ENCODE data around the gene FGF7.
"Not testable (repeated sequence)": the region's sequence is repeated elsewhere in the genome, so short reads cannot be mapped to it uniquely, and the experiment has no call there.

Gene FGF7

GRCh38 chr15:49423021-49423420, at the start of gene FGF7:
Gene FGF7, plus strand, starts transcription at chr15:49423242. Its CDS starts 1,056 bp downstream, at chr15:49424298.
- no peak for DNase-seq (ENCODE audit: low read depth)

- DNase-seq (ENCODE audit: low read depth) = no peak
These were observed 43.0 kb upstream of the FGF7 start for GRCh38 chr15:49379996-49380395.

DNA sequence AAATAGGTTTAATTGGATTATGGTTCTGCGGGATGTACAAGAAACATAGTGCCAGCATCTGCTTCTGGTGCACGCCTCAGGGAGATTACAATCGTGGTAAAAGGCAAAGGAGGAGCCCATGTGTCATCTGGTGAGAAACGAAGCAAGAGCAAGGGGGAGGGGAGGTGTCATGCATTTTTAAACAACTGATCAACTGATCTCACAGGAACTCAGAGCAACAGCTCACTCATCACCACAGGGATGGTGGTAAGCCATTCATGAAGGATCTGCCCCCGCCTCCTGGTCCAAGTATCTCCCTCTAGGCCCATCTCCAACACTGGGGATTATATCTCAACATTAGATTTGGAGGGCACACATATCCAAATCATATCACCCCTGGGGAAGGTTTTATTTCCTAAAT, 42.1 kb upstream of the FGF7 start:
- no peak for DNase-seq (ENCODE audit: low read depth)

- no peak for DNase-seq (ENCODE audit: low read depth)
These were observed 40.6 kb upstream of the FGF7 start for GRCh38 chr15:49382394-49382793.

GRCh38 chr15:49383266-49383665, 39.8 kb upstream of the FGF7 start:
- peak; percentile 16 for DNase-seq (ENCODE audit: low read depth)

DNA sequence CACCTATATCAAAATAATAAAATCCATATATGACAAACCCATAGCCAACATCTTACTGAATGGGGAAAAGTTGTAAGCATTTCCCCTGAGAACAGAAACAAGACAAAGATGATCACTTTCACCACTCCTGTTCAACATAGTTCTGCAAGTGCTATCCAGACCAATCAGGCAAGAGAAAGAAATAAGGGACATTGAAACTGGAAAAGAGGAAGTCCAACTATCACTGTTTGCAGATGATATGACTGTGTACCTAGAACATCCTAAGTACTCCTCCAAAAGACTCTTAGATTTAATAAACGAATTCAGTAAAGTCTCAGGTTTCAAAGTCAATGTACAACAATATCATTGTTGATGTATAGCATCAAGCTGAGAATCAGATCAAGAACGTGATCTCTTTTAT, 35.6 kb upstream of the FGF7 start:
- no peak for DNase-seq (ENCODE audit: low read depth)

GRCh38 chr15:49402515-49403296, 20.3 kb upstream of the FGF7 start:
- DNase-seq (ENCODE audit: low read depth) = not testable (repeated sequence)

GRCh38 chr15:49406352-49407118, 16.5 kb upstream of the FGF7 start:
- no peak for DNase-seq (ENCODE audit: low read depth)

DNA sequence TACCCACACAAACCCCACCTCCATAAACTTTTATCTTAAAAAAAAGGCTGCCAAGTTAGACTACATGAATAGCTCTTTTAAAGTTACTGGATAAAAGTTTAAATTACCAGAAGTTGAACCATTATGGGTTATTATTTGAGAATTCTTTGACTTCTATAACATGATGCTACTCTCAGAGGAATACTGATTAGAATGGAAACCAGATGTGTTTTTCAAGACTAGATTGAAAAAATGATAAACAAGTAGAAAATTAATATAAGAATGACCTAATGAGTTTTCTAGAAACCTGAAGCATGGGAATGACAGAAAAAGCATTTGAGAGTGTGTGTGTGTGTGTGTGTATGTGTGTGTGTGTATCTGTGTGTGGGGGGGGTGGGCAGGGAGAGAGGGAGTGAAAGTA, 12.4 kb upstream of the FGF7 start:
- DNase-seq (ENCODE audit: low read depth) = no peak

GRCh38 chr15:49412797-49413196, 10.2 kb upstream of the FGF7 start:
- no peak for DNase-seq (ENCODE audit: low read depth)

DNA sequence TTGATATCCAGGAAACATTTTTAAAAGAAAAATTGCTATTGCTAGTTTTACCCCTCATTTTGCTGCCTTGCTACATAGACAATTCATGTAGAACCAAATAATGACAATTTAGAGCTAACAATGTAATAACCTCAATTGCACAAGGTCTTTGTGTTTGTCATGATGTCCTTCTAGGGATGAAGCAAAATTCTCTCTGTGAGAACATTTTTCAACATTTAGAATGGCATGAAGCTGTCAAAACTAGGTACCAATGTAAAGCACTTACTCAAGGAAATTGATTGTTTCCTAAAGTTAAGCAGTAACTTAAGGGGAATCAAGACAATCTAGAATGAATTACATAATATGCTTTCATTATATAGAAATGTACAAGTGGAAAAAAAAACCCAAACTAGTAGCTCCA, 7.9 kb upstream of the FGF7 start:
- no peak for DNase-seq (ENCODE audit: low read depth)

GRCh38 chr15:49415638-49416037, 7.4 kb upstream of the FGF7 start:
- DNase-seq (ENCODE audit: low read depth) = peak; percentile 76

DNA sequence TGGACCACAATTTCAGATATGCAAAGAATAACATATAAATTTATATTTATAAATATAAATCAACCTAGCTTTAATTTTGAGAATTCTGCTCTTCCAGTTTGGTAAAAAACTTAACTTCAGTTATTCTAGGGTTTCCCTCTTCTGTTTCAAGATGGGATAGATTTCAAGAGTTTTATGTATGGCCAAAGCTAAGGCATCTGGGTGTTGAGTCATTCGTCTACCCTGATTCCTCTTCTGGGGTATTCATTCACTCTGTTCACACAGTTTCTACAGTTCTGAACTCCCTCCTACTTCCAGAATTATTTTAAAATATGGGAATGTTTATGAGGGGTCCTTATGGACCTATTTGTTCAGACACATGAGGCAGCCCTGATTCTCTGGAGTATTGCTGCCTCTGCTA, 4.2 kb upstream of the FGF7 start:
- no peak for DNase-seq (ENCODE audit: low read depth)

DNA sequence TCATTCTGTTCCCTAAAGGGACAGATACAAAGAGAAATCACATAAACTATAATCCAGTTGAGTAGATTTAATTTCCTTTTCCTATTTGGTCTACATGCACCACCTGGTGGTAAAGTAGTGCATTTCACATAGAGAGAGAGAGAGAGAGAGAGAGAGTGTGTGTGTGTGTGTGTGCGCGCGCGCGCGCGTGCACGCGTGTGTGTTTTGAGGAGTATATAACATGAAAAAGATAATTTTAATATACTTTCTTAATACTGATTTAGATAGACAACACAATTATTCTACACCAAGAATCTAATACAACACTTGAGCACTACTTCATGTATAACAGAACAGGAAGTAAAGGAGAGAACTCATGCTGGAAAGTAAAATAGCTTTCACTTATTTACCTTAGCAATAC, 1.1 kb upstream of the FGF7 start:
- DNase-seq (ENCODE audit: low read depth) = no peak

GRCh38 chr15:49423901-49424550, 984 bp downstream of the FGF7 start:
- DNase-seq (ENCODE audit: low read depth) = no peak

DNA sequence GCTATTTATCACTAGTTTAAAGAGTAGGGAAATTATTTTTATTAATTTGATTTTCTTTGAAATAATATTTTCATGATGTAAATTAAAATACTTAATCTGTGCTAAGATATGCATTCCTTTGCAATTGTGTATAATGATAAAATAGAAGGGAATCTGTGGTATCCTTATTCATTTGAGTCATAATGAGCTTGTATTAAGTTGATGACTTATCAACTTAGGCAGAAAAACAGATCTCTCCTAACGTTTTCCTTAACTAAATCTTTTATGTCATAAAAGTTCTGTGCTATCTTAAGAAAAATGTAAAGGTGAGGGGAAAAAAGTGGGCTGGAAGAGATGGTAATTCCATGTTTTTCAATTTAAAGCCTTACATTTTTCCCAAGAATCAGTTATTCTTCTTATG, 1.9 kb downstream of the FGF7 start:
- DNase-seq (ENCODE audit: low read depth) = no peak

DNA sequence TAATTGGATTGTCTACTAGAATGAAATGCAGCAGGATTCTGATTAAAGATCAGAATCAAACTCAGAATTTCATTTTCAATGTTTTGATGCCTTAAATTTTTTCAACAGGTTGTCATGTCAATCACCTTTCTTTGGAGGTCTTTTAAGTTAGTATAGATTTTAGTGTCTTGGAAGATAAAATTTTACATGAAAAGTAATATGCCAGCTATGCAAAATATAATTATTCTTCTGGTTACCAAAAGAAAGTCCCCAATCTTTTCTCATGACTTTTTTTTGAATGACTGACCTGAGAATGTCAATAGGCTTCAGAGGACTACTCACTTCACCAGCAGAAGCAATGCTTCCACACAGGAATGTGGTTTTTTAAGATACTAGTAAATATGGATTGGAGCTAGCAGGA, 4.3 kb downstream of the FGF7 start:
- DNase-seq (ENCODE audit: low read depth) = no peak

DNA sequence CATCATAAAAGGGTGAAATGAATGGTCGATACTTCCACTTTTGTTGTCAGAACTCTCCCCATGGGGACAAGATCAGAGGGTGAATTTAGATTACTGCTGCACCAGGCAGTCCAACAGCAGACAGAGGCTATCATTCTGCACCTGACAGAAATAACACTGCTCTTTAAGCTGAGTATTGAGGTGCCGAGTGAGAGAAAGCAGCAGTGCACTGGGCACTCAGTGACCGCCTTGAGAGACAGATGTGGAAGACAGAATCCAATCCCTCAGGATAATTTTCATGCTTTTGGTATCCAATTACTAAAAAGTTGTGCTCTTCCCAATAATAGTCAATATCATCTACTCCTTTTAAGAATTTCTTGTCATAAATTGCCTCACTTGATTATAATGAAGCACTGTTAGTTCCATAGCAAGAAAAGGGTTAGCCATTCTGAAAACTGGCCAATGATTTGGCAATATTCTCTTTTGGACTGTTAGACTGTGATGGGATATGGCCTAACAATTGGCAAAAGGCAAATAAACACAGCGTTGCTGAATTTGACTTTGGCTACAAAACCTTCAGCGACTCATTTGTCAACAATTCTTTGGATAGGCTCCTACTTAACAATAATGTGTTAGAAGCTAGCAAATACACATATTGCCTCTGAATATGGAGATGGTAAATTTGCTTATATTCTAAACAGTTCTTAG, 5.5 kb downstream of the FGF7 start:
- DNase-seq (ENCODE audit: low read depth) = no peak

GRCh38 chr15:49430046-49430445, 7.0 kb downstream of the FGF7 start:
- no peak for DNase-seq (ENCODE audit: low read depth)

GRCh38 chr15:49435174-49435573, 12.1 kb downstream of the FGF7 start:
- no peak for DNase-seq (ENCODE audit: low read depth)

DNA sequence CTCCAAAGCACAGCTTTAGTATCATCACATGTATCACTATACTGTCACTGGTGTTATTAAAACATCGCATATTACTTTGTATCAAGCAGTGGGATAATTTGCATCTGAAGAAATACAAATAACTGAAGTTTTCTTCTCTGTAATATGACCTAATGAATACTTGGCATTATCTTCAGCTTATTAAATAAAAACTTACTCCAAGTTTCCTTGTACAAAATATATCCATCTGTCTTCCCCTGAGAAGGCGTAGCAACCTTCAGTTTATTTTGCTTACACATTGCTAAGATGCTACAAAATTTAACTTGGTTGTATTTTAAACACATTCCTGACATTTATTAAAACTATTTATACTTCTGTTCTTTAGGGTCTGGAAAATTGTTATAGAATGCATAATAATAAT, 13.7 kb downstream of the FGF7 start:
- DNase-seq (ENCODE audit: low read depth) = no peak

- DNase-seq (ENCODE audit: low read depth) = no peak
These were observed 16.1 kb downstream of the FGF7 start for GRCh38 chr15:49438962-49439631.
